ENCODE results near the gene TAS2R14.

Gene TAS2R14

DNA sequence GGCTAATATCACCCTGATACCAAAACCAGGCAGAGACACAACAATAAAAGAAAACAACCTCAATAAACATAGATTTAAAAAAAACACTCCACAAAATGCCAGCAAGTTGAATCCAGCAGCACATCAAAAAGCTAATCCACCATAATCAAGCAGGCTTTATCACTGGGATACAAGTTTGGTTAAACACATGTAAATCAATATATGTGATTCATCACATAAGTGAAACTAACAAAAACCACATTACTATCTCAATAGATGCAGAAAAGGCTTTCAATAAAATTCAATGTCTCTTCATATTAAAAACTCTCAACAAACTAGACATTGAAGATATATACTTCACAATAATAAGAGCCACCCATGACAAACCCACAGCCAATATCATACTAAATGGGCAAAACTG lies 17.0 kb upstream of the TAS2R14 start:
- Histone ChIP-seq H3K4me3 (ENCODE audit: low read depth in 1 of 2, low read length in 1 of 2) (no peak overlapping the region), H3K9me3 (no peaks in the 10 kb centered on the region), H3K27me3 (no peaks in the 10 kb centered on the region), H3K4me1 (ENCODE audit: control insufficient read depth in 1 of 2, insufficient read depth in 1 of 2, low read depth in 1 of 2, low read length in 1 of 2) (no peaks in the 10 kb centered on the region), H3K36me3 (no peaks in the 10 kb centered on the region), H3K27ac (no peak overlapping the region)
- TF ChIP-seq, protein P1, sequence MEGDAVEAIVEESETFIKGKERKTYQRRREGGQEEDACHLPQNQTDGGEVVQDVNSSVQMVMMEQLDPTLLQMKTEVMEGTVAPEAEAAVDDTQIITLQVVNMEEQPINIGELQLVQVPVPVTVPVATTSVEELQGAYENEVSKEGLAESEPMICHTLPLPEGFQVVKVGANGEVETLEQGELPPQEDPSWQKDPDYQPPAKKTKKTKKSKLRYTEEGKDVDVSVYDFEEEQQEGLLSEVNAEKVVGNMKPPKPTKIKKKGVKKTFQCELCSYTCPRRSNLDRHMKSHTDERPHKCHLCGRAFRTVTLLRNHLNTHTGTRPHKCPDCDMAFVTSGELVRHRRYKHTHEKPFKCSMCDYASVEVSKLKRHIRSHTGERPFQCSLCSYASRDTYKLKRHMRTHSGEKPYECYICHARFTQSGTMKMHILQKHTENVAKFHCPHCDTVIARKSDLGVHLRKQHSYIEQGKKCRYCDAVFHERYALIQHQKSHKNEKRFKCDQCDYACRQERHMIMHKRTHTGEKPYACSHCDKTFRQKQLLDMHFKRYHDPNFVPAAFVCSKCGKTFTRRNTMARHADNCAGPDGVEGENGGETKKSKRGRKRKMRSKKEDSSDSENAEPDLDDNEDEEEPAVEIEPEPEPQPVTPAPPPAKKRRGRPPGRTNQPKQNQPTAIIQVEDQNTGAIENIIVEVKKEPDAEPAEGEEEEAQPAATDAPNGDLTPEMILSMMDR (IDR thresholded peaks at IDR 0.05), result no peak

DNA sequence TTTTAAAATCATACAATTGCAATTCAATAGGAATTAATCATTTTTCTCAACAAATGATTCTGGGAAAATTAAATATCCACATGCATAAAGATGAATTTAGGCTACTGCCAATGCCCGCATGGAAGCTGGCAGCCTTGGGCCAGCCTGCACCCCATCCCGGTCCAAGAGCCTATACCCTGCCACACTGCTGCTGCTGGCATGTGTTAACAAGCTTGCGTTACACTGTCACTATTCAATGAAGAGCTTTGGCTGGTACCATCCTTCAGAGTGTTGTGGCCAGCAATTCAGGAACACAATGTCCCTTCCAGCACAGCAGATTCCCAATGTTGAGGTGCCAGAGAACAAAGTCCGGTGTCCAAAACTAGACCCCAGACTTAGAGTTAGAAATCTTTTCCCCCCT lies 13.6 kb upstream of the TAS2R14 start:
- Histone ChIP-seq H3K4me3 (ENCODE audit: low read depth in 1 of 2, low read length in 1 of 2) (no peak overlapping the region), H3K36me3 (no peaks in the 10 kb centered on the region), H3K27me3 (no peaks in the 10 kb centered on the region), H3K27ac (no peak overlapping the region), H3K4me1 (ENCODE audit: control insufficient read depth in 1 of 2, insufficient read depth in 1 of 2, low read depth in 1 of 2, low read length in 1 of 2) (no peaks in the 10 kb centered on the region), H3K9me3 (peaks cover 5% of the 10 kb centered on the region)
- TF ChIP-seq, protein P1 (IDR thresholded peaks at IDR 0.05), result no peak

DNA sequence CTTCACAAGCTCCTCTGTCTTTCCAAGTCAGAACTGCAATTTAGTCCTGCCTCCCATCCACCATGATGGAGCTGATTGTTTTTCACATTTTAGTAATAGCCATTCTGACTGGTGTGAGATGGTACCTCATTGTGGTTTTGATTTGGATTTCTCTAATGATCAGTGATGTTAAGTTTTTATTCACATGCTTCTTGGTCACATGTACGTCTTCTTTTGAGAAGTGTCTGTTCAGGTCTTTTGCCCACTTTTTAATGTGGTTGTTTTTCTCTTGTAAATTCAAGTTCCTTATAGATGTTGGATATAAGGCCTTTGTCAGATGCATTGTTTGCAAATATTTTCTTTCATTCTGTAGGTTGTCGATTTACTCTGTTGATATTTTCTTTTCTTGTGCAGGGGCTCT lies 4.1 kb upstream of the TAS2R14 start:
- TF ChIP-seq, protein P1 (IDR thresholded peaks at IDR 0.05), result no peak
- Histone ChIP-seq H3K27ac (no peak overlapping the region), H3K9me3 (no peaks in the 10 kb centered on the region), H3K4me1 (ENCODE audit: control insufficient read depth in 1 of 2, insufficient read depth in 1 of 2, low read depth in 1 of 2, low read length in 1 of 2) (no peaks in the 10 kb centered on the region), H3K27me3 (no peaks in the 10 kb centered on the region), H3K4me3 (ENCODE audit: low read depth in 1 of 2, low read length in 1 of 2) (no peak overlapping the region), H3K36me3 (no peaks in the 10 kb centered on the region)

DNA sequence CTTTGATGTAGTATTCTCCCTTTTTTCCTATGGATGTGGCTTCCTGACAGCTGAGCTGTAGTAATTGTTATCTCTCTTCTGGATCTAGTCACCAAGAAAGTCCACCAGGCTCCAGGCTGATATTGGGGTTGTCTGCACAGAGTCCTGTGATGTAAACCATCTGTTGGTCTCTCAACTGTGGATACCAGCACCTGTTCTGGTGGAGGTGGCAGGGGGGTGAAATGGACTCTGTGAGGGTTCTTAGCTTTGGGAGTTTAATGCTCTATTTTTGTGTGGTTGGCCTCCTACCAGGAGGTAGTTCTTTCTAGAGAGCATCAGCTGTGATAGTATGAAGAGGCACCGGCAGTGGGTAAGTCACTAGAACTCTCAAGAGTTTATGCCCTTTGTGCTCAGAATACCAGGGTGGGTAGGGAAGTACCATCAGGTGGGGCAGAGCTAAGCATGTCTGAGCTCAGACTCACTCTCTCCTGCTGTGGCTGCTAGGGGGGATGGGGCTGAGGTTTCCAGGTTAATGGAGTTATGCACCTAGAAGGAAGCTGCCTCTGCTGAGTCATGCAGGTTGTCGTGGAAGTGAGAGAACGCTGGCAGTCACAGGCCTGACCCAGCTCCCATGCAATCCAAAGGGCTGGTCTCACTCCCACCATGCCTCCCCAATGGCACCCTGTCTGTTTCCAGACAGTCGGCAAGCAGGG lies 3.0 kb upstream of the TAS2R14 start:
- Histone ChIP-seq H3K4me3 (ENCODE audit: low read depth in 1 of 2, low read length in 1 of 2) (no peak overlapping the region), H3K4me1 (ENCODE audit: control insufficient read depth in 1 of 2, insufficient read depth in 1 of 2, low read depth in 1 of 2, low read length in 1 of 2) (no peaks in the 10 kb centered on the region), H3K27ac (no peak overlapping the region), H3K9me3 (no peaks in the 10 kb centered on the region), H3K27me3 (no peaks in the 10 kb centered on the region), H3K36me3 (no peaks in the 10 kb centered on the region)
- TF ChIP-seq, protein P1 (IDR thresholded peaks at IDR 0.05), result no peak

DNA sequence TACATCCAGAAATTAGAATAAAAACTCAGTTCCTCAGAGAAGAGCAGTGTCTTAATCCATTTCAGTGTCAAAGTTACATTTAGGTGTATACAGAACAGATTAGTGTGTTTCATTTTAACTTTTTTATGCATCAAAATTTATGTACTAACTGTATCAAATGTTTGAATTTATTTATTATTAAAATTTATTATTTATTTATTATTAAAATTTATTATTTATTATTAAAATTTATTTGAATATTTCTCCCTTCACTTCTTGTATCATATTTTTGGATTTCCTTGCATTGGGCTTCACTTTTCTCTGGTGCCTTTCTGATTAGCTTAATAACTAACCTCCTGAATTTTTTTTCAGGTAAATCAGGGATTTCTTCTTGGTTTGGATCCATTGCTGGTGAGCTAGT lies 2.3 kb upstream of the TAS2R14 start:
- H3K4me3 ChIP-seq (ENCODE audit: low read depth in 1 of 2, low read length in 1 of 2), result no peak overlapping the region
- no peaks in the 10 kb centered on the region for H3K4me1 ChIP-seq (ENCODE audit: control insufficient read depth in 1 of 2, insufficient read depth in 1 of 2, low read depth in 1 of 2, low read length in 1 of 2)
- no peak overlapping the region for H3K27ac ChIP-seq
- no peaks in the 10 kb centered on the region for H3K36me3 ChIP-seq
- no peaks in the 10 kb centered on the region for H3K9me3 ChIP-seq
- TF ChIP-seq, protein P1 (IDR thresholded peaks at IDR 0.05), result no peak
- H3K27me3 ChIP-seq, result no peaks in the 10 kb centered on the region
